Measurements from ENCODE around the gene CLDN16.

DNA sequence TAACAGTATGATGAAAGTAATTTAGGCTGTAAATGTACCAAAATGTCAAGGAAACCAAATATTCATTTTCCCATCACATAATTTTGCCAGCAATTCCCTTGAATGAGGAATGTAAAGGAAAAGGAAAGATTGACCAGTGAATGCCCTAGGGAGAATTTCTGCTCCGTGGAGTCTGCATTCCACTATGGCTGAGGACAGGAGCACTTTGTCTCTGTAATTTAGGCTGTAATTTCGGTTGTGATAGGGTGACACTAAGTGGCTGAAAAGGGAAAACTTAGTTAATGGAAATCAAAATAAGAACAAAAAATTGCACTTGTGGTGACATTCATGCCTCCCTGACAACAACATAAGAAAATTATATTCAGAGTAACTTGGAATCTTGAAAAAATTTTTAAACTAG, 70.1 kb downstream of the CLDN16 start:
- TF ChIP-seq, protein P1, sequence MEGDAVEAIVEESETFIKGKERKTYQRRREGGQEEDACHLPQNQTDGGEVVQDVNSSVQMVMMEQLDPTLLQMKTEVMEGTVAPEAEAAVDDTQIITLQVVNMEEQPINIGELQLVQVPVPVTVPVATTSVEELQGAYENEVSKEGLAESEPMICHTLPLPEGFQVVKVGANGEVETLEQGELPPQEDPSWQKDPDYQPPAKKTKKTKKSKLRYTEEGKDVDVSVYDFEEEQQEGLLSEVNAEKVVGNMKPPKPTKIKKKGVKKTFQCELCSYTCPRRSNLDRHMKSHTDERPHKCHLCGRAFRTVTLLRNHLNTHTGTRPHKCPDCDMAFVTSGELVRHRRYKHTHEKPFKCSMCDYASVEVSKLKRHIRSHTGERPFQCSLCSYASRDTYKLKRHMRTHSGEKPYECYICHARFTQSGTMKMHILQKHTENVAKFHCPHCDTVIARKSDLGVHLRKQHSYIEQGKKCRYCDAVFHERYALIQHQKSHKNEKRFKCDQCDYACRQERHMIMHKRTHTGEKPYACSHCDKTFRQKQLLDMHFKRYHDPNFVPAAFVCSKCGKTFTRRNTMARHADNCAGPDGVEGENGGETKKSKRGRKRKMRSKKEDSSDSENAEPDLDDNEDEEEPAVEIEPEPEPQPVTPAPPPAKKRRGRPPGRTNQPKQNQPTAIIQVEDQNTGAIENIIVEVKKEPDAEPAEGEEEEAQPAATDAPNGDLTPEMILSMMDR (IDR thresholded peaks at IDR 0.05; ENCODE audit: borderline replicate concordance, extremely low read depth, low read length, poor library complexity, severe bottlenecking), result no peak
- no peak for TF ChIP-seq EZH2 (IDR thresholded peaks at IDR 0.05; ENCODE audit: borderline replicate concordance, low read depth, low read length, severe bottlenecking)

Data from DND-41 (cell line).